Measurements from ENCODE around the gene CYP4X1.
"Not testable (repeated sequence)": the region's sequence is repeated elsewhere in the genome, so short reads cannot be mapped to it uniquely, and the experiment has no call there.

Gene CYP4X1

GRCh38 chr1:47031059-47031458, 7.6 kb downstream of the CYP4X1 start:
- Mint-ChIP-seq H3K4me3 (no peak overlapping the region), H3K4me1 (no peaks in the 10 kb centered on the region), H3K27me3 (peaks cover 26% of the 10 kb centered on the region), H3K27ac (no peak overlapping the region), H3K9me3 (no peaks in the 10 kb centered on the region), H3K36me3 (no peaks in the 10 kb centered on the region)
- ATAC-seq, result no peak

GRCh38 chr1:47031585-47031984, 8.1 kb downstream of the CYP4X1 start:
- Mint-ChIP-seq H3K4me3 (no peak overlapping the region), H3K27me3 (peaks cover 24% of the 10 kb centered on the region), H3K36me3 (no peaks in the 10 kb centered on the region), H3K4me1 (no peaks in the 10 kb centered on the region), H3K9me3 (no peaks in the 10 kb centered on the region), H3K27ac (no peak overlapping the region)
- no peak for ATAC-seq

- H3K27ac Mint-ChIP-seq, result no peak overlapping the region
- H3K4me3 Mint-ChIP-seq, result no peak overlapping the region
- H3K27me3 Mint-ChIP-seq, result peaks cover 7% of the 10 kb centered on the region
- no peaks in the 10 kb centered on the region for H3K9me3 Mint-ChIP-seq
- H3K36me3 Mint-ChIP-seq, result no peaks in the 10 kb centered on the region
- no peaks in the 10 kb centered on the region for H3K4me1 Mint-ChIP-seq
- no peak for ATAC-seq
Measured at GRCh38 chr1:47036764-47037163, 13.3 kb downstream of the CYP4X1 start.

GRCh38 chr1:47059376-47059775, 35.9 kb downstream of the CYP4X1 start:
- peaks cover 10% of the 10 kb centered on the region for H3K9me3 Mint-ChIP-seq
- no peak overlapping the region for H3K27ac Mint-ChIP-seq
- H3K4me1 Mint-ChIP-seq, result no peaks in the 10 kb centered on the region
- peaks cover 5% of the 10 kb centered on the region for H3K36me3 Mint-ChIP-seq
- H3K27me3 Mint-ChIP-seq, result peaks cover 38% of the 10 kb centered on the region
- H3K4me3 Mint-ChIP-seq, result no peak overlapping the region
- ATAC-seq, result no peak

- Mint-ChIP-seq H3K4me1 (no peaks in the 10 kb centered on the region), H3K4me3 (no peak within 1 kb of the TSS), H3K27ac (no peak within 1 kb of the TSS), H3K27me3 (peaks cover 9% of the 10 kb centered on the region), H3K9me3 (no peaks in the 10 kb centered on the region), H3K36me3 (no peaks in the 10 kb centered on the region)
- ATAC-seq, result peak; percentile 24
Measured at GRCh38 chr1:47067097-47067594, 43.7 kb downstream of the CYP4X1 start, which contains the start of gene CYP4Z1. Gene CYP4Z1 (plus strand): TSS chr1:47067231. CDS start chr1:47067491, 260 bp downstream.

GRCh38 chr1:47069080-47069479, 45.6 kb downstream of the CYP4X1 start:
- not testable (repeated sequence) for H3K4me3 Mint-ChIP-seq, H3K27me3 Mint-ChIP-seq

GRCh38 chr1:47069509-47069908, 46.0 kb downstream of the CYP4X1 start:
- H3K36me3 Mint-ChIP-seq, ATAC-seq, H3K4me1 Mint-ChIP-seq, H3K4me3 Mint-ChIP-seq, H3K27ac Mint-ChIP-seq, H3K27me3 Mint-ChIP-seq, H3K9me3 Mint-ChIP-seq: not testable (repeated sequence)

More at GRCh38 chr1:47069080-47069479, 45.6 kb downstream of the CYP4X1 start:
- H3K9me3 Mint-ChIP-seq, H3K36me3 Mint-ChIP-seq, ATAC-seq, H3K27ac Mint-ChIP-seq, H3K4me1 Mint-ChIP-seq: not testable (repeated sequence)

- H3K4me3 Mint-ChIP-seq, H3K36me3 Mint-ChIP-seq, ATAC-seq, H3K27me3 Mint-ChIP-seq, H3K27ac Mint-ChIP-seq, H3K4me1 Mint-ChIP-seq, H3K9me3 Mint-ChIP-seq: not testable (repeated sequence)
Measured at GRCh38 chr1:47089356-47089755, 65.9 kb downstream of the CYP4X1 start.

GRCh38 chr1:47091476-47091875, 68.0 kb downstream of the CYP4X1 start:
- H3K27ac Mint-ChIP-seq, ATAC-seq, H3K27me3 Mint-ChIP-seq: not testable (repeated sequence)

More at GRCh38 chr1:47091476-47091875, 68.0 kb downstream of the CYP4X1 start:
- H3K9me3 Mint-ChIP-seq, H3K4me1 Mint-ChIP-seq, H3K4me3 Mint-ChIP-seq, H3K36me3 Mint-ChIP-seq: not testable (repeated sequence)
